B cell (primary cell): ENCODE data around the gene PPP2R5E.

ENCODE experiments used
- EZH2 ChIP-seq: IDR thresholded peaks from 2 replicates; pipeline ENCODE4 v1.6.1; 2012; ENCODE audit warnings: borderline replicate concordance, low read depth, mild to moderate bottlenecking, moderate library complexity, low read length; ENCODE audit not compliant: insufficient read depth, poor library complexity, severe bottlenecking
- TF ChIP-seq, protein P1 (sequence below): fragments of 200-600 bp; IDR thresholded peaks from one replicate; pipeline ENCODE4 v1.8.0; 2022; ENCODE audit warnings: antibody characterized with exemption, mild to moderate bottlenecking

DNA sequence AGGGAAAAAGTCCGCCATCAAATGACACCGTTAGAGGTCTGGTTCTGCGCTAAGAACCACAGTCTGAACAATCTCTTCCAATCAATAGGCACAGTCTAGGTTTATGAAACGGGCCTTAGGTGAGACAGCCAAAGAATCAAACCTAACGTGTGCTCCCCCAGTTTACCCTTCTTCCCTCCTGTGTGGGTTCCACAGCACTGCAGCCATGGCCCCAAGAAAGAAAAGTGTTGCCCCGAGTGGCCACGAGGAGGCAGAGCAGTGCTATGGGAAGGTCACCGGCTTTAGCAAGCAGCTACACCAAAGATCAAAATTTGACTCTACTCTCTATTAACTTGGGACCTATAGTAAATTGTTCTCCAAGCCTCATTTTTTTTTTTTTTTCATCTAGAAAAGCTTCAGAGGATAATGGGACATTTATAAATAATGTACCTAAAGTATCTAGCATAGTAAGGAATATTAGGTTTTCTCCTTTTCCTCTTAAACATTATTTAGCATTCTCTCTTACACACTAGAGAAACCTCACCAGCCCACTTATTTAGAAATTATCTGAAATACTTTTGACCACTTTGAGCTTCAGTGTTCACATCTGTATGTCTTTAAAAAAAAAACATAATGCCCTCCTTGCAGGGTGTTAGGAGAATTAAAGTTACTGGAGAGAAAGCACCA is 154.3 kb downstream of the PPP2R5E start:
- TF ChIP-seq, protein P1, sequence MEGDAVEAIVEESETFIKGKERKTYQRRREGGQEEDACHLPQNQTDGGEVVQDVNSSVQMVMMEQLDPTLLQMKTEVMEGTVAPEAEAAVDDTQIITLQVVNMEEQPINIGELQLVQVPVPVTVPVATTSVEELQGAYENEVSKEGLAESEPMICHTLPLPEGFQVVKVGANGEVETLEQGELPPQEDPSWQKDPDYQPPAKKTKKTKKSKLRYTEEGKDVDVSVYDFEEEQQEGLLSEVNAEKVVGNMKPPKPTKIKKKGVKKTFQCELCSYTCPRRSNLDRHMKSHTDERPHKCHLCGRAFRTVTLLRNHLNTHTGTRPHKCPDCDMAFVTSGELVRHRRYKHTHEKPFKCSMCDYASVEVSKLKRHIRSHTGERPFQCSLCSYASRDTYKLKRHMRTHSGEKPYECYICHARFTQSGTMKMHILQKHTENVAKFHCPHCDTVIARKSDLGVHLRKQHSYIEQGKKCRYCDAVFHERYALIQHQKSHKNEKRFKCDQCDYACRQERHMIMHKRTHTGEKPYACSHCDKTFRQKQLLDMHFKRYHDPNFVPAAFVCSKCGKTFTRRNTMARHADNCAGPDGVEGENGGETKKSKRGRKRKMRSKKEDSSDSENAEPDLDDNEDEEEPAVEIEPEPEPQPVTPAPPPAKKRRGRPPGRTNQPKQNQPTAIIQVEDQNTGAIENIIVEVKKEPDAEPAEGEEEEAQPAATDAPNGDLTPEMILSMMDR: peak; percentile 74
- no peak for TF ChIP-seq EZH2
